C4-2B (cell line): ENCODE measurements around the gene TBC1D9.

Source experiments
- H3K27ac ChIP-seq: fragments of 450-650 bp; 2 replicates; pipeline ENCODE4 v1.5.1; 2017
- CTCF ChIP-seq: fragments of 450-650 bp; conservative IDR thresholded peaks from 2 replicates; pipeline ENCODE4 v1.5.1; 2017; ENCODE audit warnings: mild to moderate bottlenecking
- ZFX ChIP-seq: fragments of 450-650 bp; IDR thresholded peaks from 2 replicates; pipeline ENCODE4 v1.6.1; 2017

TBC1D9 gene

DNA sequence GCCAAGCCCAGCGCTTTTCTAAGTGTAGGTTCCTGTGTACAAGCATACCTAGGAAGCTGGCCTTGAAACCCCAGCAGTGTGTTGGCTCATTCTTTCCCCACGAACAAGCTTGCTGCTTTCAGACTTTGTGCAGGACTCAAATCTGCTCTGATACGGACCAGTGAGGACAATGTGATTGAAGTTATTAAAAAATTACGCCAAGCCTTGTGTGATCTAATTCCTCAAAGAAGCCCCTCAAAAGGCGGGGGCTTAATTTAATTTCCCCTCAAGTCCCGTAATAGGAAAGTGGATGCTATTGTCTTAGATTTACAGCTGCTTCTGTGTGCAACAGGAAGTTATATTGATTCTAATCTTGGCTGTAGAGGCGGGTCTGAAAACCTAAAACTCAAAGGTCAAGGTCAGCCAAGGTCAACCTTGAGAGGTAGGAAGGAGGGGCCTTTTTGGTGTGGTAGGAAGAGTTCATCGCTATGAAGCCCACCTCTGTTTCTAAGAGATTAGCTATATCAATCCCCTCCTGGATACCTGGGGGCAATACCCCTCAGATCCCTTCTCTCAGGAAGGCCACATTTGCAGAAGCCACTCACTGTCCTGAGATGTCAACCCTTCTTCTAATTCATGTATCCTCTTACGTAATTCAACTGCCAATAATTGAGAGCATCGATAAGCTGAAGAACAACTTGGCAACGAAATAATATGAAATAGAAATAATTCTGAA, 45.1 kb downstream of the TBC1D9 start:
- H3K27ac ChIP-seq, result no peak overlapping the region
- no peak for TF ChIP-seq ZFX
- no peak for TF ChIP-seq CTCF

DNA sequence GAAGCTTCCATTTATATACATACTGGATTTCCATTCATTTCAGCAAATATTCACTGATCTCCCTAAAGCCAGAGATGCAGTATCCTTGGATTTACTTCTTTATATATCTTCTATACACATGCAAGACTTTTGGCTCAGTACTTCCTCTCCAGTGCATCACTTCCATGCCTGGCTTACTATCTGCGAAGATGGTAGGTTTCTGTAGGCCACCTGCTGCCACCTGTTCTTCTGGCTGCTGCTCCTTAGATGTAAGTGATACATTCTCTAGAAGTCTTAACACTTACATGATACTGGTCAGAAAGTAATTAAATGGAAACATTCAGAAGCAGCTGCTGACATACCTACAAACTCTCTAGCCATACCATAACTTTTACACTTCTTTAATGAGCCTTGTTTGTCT, 48.9 kb downstream of the TBC1D9 start:
- no peak overlapping the region for H3K27ac ChIP-seq
- no peak for TF ChIP-seq ZFX
- no peak for TF ChIP-seq CTCF

DNA sequence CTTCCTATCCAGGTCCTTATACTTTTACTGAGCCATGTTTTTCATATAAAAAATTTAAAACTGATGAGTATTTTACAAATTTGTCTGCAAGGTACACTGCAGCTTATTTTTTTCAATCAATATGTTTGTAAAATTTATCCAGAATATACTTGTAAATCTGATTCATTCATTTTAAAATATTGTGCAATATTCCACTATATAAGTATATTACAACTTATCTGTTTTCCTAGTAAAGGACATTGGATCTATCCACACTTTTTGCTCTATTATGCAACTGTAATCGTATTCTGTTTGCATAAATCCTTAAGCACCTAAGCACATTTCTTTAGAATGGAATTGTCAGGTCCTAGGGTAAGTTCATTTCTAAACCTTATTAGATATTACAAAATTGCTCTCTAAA, 49.5 kb downstream of the TBC1D9 start:
- TF ChIP-seq ZFX (no peak), CTCF (no peak)
- H3K27ac ChIP-seq, result no peak overlapping the region

- no peak overlapping the region for H3K27ac ChIP-seq
- TF ChIP-seq CTCF (no peak), ZFX (no peak)
These were observed 49.9 kb downstream of the TBC1D9 start for GRCh38 chr4:140706276-140706625.

DNA sequence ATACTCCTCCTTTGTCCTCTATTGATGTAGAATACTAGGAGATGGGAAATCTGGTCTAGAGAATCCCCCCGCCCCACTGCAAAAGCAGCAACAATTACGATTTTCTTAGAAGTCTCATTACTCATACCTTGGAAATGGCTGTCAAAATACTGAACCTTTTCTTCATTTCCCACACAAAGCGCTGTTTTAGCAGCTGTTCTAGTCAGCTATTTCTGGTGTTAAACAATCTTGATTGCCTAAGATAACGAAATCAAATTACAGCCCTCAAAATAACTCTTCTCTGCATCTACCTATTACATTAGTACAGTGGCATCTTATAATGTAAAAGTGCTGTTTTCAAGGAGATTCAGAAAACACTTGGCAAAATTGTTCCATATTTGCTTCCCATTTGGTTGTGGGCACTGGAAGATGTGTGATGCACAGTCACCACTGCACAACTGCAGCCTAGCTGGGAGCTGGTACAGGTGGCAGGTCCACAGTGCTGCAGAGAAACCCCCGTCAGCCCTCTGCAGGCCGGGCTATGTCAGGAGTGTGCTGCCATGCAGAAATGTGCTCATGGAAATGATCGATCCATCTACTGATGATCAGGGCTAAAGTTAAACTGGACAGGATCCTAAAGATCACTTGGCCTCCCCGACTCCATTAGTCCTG, 50.4 kb downstream of the TBC1D9 start:
- no peak overlapping the region for H3K27ac ChIP-seq
- no peak for TF ChIP-seq CTCF
- TF ChIP-seq ZFX, result no peak

DNA sequence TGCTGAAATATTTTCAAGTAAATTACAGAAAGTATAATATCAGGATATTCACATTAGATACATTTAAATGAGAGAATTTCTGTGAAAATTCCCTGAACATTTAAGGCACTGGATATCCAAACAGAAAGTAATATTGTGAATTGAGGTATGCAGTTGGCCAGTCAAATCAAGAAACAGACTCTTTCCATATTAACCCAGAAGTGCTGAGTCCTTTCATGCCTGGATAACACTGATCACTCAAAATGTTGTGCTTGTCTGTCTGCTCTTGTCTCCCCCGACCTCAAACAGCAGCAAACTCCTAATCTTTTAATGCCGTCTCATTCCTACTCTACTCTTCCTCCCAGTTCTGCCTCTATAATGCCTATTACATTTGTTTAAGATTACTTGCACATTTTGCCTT, 51.2 kb downstream of the TBC1D9 start:
- no peak overlapping the region for H3K27ac ChIP-seq
- TF ChIP-seq CTCF (no peak), ZFX (no peak)

DNA sequence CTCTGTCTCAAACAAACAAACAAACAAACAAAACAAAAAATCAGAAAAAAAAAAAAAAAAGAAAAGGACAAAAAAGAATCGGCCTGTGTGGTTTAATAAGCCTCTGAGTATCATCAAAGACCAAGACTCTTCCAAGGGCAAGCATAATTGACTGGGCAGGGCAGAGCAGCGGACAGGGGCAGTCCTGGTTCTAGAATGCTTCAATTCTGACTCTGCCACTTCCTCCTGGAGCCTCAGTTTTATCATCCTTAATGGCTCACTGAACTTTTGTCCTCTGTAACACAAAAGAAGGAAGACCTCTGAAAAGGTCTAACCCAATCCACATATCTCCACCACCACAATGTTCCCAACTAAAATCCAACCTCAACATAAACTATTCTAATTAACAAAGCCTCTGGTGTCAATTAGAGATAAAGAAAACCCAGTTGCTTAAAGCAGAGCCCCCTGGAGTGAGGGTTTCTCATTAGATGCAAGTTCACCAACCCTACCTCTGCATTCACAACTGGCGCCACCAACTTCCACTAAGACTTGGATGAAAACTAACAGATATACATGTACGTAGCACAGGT, 51.7 kb downstream of the TBC1D9 start:
- TF ChIP-seq ZFX (no peak), CTCF (no peak)
- no peak overlapping the region for H3K27ac ChIP-seq
